Right lobe of liver (tissue), 4 donors: Measurements from ENCODE around the gene TNS4.

Experiments
- CTCF ChIP-seq, 4 donors: fragments of 200-600 bp in 3 of 4; fragments of 450-650 bp in 1 of 4; IDR thresholded peaks; one replicate each; pipeline versions ENCODE4 v1.5.1 to v1.8.0; 2016 to 2022; ENCODE audit warnings: antibody characterized with exemption in 4 of 4, mild to moderate bottlenecking in 2 of 4
- POLR2A ChIP-seq: fragments of 450-650 bp; IDR thresholded peaks from one replicate; pipeline ENCODE4 v1.6.1; 2017; ENCODE audit warnings: antibody characterized with exemption, mild to moderate bottlenecking
- donor health status: DM: no; HTN: no; CAD: no.
- donor health status: DM: no; HTN: no; CAD: no.
- donor health status: DM: no; HTN: yes; CAD: no.

- TF ChIP-seq POLR2A (no peak), CTCF (IDR thresholded peaks at IDR 0.05) (no peak)
Measured at GRCh38 chr17:40468560-40468959, 32.9 kb downstream of the TNS4 start.
